ENCODE results near the gene LRRIQ1.

The LRRIQ1 gene

GRCh38 chr12:85273381-85274314, 237.5 kb downstream of the LRRIQ1 start:
- Histone ChIP-seq H3F3A (ENCODE audit: control insufficient read depth, insufficient read depth) (no peaks in the 10 kb centered on the region), H3K9me2 (replicated peaks; ENCODE audit: control insufficient read depth, low read length) (no peaks in the 10 kb centered on the region), H3K27ac (ENCODE audit: low read depth, low read length) (no peak overlapping the region), H3K4me1 (ENCODE audit: control insufficient read depth, low read length) (no peaks in the 10 kb centered on the region), H3K9me3 (ENCODE audit: control insufficient read depth, insufficient read depth, low read length) (no peaks in the 10 kb centered on the region; the same call in 1 of the 2 replicates), H3K36me3 (ENCODE audit: control insufficient read depth, low read length) (no peaks in the 10 kb centered on the region), H4K20me1 (ENCODE audit: control insufficient read depth, insufficient read depth, low read depth, low read length) (no peaks in the 10 kb centered on the region), H3K27me3 (ENCODE audit: control insufficient read depth, low read length) (peaks cover 8% of the 10 kb centered on the region), H3K79me2 (ENCODE audit: control insufficient read depth, low read length) (no peaks in the 10 kb centered on the region), H3K4me3 (ENCODE audit: low read length) (no peak overlapping the region), H3K4me2 (ENCODE audit: low read length) (no peak overlapping the region)
- TF ChIP-seq, protein P1, sequence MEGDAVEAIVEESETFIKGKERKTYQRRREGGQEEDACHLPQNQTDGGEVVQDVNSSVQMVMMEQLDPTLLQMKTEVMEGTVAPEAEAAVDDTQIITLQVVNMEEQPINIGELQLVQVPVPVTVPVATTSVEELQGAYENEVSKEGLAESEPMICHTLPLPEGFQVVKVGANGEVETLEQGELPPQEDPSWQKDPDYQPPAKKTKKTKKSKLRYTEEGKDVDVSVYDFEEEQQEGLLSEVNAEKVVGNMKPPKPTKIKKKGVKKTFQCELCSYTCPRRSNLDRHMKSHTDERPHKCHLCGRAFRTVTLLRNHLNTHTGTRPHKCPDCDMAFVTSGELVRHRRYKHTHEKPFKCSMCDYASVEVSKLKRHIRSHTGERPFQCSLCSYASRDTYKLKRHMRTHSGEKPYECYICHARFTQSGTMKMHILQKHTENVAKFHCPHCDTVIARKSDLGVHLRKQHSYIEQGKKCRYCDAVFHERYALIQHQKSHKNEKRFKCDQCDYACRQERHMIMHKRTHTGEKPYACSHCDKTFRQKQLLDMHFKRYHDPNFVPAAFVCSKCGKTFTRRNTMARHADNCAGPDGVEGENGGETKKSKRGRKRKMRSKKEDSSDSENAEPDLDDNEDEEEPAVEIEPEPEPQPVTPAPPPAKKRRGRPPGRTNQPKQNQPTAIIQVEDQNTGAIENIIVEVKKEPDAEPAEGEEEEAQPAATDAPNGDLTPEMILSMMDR (IDR thresholded peaks at IDR 0.05; ENCODE audit: low read depth, low read length, poor library complexity, severe bottlenecking): no peak
- TF ChIP-seq EZH2phosphoT487 (IDR thresholded peaks at IDR 0.05; ENCODE audit: borderline replicate concordance, low read length): no peak

DNA sequence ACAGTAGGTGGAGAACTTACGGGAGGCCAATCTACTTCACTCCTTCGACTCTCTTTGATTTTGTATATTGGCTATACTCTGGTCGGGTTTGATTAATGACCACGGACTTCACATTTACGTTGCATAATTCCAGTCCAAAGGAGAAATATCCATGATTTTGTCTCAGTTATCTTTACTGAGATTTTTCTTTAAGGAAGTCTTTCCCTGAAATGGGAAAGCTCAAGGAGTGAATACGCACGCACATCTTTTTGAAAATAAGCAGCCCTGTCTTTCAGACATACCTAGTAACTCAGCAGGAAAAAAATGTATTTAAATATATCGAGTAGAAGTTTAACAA, 238.1 kb downstream of the LRRIQ1 start:
- H3K27me3 ChIP-seq (ENCODE audit: control insufficient read depth, low read length): peaks cover 8% of the 10 kb centered on the region
- no peak overlapping the region for H3K4me3 ChIP-seq (ENCODE audit: low read length)
- no peaks in the 10 kb centered on the region for H3F3A ChIP-seq (ENCODE audit: control insufficient read depth, insufficient read depth)
- H3K4me1 ChIP-seq (ENCODE audit: control insufficient read depth, low read length): no peaks in the 10 kb centered on the region
- no peaks in the 10 kb centered on the region; the same call in 1 of the 2 replicates for H3K9me3 ChIP-seq (ENCODE audit: control insufficient read depth, insufficient read depth, low read length)
- no peaks in the 10 kb centered on the region for H4K20me1 ChIP-seq (ENCODE audit: control insufficient read depth, insufficient read depth, low read depth, low read length)
- no peak overlapping the region for H3K27ac ChIP-seq (ENCODE audit: low read depth, low read length)
- TF ChIP-seq, protein P1 (IDR thresholded peaks at IDR 0.05; ENCODE audit: low read depth, low read length, poor library complexity, severe bottlenecking): no peak
- no peak for TF ChIP-seq EZH2phosphoT487 (IDR thresholded peaks at IDR 0.05; ENCODE audit: borderline replicate concordance, low read length)
- H3K79me2 ChIP-seq (ENCODE audit: control insufficient read depth, low read length): no peaks in the 10 kb centered on the region
- no peaks in the 10 kb centered on the region for H3K36me3 ChIP-seq (ENCODE audit: control insufficient read depth, low read length)
- H3K9me2 ChIP-seq (replicated peaks; ENCODE audit: control insufficient read depth, low read length): no peaks in the 10 kb centered on the region
- no peak overlapping the region for H3K4me2 ChIP-seq (ENCODE audit: low read length)

DNA sequence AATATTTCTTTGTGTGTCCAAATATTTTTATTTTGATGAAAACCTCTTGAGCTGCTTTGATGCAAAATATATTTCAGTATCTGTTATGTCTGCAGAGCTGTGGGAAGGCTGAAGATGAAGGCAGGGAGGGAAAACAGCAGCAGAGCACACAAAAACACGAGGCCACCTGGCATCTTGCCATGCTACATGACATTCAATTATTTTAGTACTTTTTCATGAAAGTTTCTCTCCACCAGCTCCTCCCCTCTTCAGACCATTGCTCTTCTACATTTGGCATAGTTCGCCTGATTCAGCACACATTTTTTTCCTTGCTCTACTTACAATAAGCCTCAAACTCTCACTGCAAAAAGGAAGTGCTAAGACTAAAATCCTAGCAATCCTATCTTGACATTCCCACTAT, 239.2 kb downstream of the LRRIQ1 start:
- H3K4me1 ChIP-seq (ENCODE audit: control insufficient read depth, low read length): no peaks in the 10 kb centered on the region
- H3K9me2 ChIP-seq (replicated peaks; ENCODE audit: control insufficient read depth, low read length): no peaks in the 10 kb centered on the region
- no peak overlapping the region for H3K27ac ChIP-seq (ENCODE audit: low read depth, low read length)
- no peaks in the 10 kb centered on the region for H3K79me2 ChIP-seq (ENCODE audit: control insufficient read depth, low read length)
- no peaks in the 10 kb centered on the region; the same call in 1 of the 2 replicates for H3K9me3 ChIP-seq (ENCODE audit: control insufficient read depth, insufficient read depth, low read length)
- no peaks in the 10 kb centered on the region for H3K36me3 ChIP-seq (ENCODE audit: control insufficient read depth, low read length)
- H3K4me3 ChIP-seq (ENCODE audit: low read length): no peak overlapping the region
- H3F3A ChIP-seq (ENCODE audit: control insufficient read depth, insufficient read depth): no peaks in the 10 kb centered on the region
- no peaks in the 10 kb centered on the region for H4K20me1 ChIP-seq (ENCODE audit: control insufficient read depth, insufficient read depth, low read depth, low read length)
- no peak for TF ChIP-seq EZH2phosphoT487 (IDR thresholded peaks at IDR 0.05; ENCODE audit: borderline replicate concordance, low read length)
- TF ChIP-seq, protein P1 (IDR thresholded peaks at IDR 0.05; ENCODE audit: low read depth, low read length, poor library complexity, severe bottlenecking): no peak
- no peak overlapping the region for H3K4me2 ChIP-seq (ENCODE audit: low read length)
- peaks cover 8% of the 10 kb centered on the region for H3K27me3 ChIP-seq (ENCODE audit: control insufficient read depth, low read length)
